RWPE1 (cell line): Measurements from ENCODE around the gene ZNF213.

Experiments used
- CTCF ChIA-PET: fragments of 350-600 bp; sonication (Branson Sonifier 250); formaldehyde crosslinking; extraction: SDS; loops from one replicate; lab custom pipeline; 2021; lab: Yijun Ruan, JAX
- POLR2A ChIA-PET: fragments of 400-600 bp; formaldehyde crosslinking; extraction: SDS; loops from one replicate; lab custom pipeline; 2020; ENCODE audit warnings: antibody characterized with exemption; ENCODE audit not compliant: low non-redundant PET; lab: Yijun Ruan, JAX
- DNase-seq: peaks from one replicate; pipeline ENCODE4 v3.0.0; 2012; ENCODE audit warnings: low spot score
- H3K27ac ChIP-seq: fragments of 450-650 bp; 2 replicates; pipeline ENCODE4 v1.5.1; 2017
- TF ChIP-seq, protein P1 (sequence below): fragments of 450-650 bp; conservative IDR thresholded peaks from 2 replicates; pipeline ENCODE4 v1.5.1; 2017; ENCODE audit warnings: low read depth, mild to moderate bottlenecking

The ZNF213 gene

DNA sequence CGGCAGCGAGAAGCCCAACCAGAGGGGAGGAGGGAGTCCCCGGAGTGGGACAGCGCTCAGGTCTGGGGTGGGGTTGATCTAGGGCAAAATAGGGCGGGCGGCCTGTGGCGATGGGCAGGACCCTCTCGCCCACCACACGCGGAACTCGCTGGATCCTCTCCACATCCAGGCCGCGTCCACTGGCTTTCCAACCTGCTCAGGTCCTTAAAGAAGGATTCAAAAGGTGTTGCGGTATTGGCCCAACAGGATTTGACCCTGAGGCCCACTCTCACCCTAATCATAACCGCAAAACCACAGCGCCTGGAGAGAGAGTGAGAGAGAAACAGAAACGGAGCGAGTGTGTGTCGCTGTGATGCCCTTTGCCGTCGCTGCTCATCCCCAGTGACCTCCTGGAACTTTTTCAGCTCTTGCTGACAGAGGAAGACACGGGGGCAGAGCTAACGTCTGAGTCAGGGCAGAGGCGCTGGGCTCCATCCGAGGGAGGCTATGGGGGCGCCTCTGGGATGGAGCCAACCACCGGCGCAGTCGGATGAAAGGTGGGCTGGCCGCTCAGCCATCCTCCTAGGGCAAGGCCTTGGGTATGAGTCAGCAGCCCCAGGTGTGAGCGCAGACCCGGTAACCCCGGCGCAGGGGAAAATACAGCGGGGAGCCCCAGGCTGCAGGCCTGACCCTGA, 36.5 kb downstream of the ZNF213 start:
- ChIA-PET POLR2A (no interaction called here), CTCF (interaction anchor here (0.6 to 1.3 kb wide), 3 partner anchors 82 to 121 kb away, joined by 3 to 5 read pairs (median 4); no protein-coding TSS in a partner anchor)
- no peak overlapping the region for H3K27ac ChIP-seq
- no peak for DNase-seq
- TF ChIP-seq, protein P1, sequence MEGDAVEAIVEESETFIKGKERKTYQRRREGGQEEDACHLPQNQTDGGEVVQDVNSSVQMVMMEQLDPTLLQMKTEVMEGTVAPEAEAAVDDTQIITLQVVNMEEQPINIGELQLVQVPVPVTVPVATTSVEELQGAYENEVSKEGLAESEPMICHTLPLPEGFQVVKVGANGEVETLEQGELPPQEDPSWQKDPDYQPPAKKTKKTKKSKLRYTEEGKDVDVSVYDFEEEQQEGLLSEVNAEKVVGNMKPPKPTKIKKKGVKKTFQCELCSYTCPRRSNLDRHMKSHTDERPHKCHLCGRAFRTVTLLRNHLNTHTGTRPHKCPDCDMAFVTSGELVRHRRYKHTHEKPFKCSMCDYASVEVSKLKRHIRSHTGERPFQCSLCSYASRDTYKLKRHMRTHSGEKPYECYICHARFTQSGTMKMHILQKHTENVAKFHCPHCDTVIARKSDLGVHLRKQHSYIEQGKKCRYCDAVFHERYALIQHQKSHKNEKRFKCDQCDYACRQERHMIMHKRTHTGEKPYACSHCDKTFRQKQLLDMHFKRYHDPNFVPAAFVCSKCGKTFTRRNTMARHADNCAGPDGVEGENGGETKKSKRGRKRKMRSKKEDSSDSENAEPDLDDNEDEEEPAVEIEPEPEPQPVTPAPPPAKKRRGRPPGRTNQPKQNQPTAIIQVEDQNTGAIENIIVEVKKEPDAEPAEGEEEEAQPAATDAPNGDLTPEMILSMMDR = no peak

DNA sequence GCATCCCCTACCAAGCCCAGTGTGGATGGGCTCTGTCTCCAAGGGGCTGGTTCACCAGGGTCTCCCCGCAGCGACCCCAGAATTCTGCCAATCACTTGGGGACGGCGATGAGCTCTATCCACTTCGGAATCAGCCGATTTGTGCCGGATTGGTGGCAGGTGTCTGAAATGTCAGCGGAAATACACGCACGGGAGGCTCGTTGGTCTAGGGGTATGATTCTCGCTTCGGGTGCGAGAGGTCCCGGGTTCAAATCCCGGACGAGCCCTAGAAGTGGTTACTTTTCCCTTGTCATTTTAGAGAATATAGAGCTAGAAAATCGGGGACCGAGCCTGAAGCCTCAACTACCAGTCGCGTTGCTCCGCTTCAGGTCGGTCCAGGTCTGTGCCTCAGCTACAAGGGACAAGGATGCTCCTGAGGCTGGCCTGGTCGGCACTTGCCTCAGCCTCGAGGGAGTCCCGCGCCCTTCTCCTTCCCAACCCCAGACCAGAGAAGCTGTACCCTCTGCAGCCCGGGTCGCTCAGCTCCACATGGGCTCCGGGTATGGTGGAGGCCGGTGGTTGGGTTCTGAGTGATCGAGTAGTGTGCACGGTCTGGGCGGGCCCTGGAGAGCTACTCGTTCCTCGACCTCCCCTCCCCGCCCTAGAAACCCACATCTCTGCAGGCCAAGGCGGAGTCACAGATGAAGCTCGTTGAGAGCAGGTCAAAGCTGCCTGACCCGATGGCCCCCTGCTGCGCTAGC, 37.2 kb downstream of the ZNF213 start:
- ChIA-PET CTCF (interaction anchor here (0.8 to 1.3 kb wide), 2 partner anchors 104 to 121 kb away, joined by 4 to 5 read pairs; no protein-coding TSS in a partner anchor), POLR2A (no interaction called here)
- no peak overlapping the region for H3K27ac ChIP-seq
- DNase-seq = no peak
- TF ChIP-seq, protein P1 = no peak

- ChIA-PET POLR2A (no interaction called here), CTCF (interaction anchor here (0.5 to 0.6 kb wide), 3 partner anchors 15 to 502 kb away, joined by 3 to 6 read pairs (median 4); no protein-coding TSS in a partner anchor)
- TF ChIP-seq, protein P1 = no peak; the same call in 1 of the 2 replicates
- H3K27ac ChIP-seq = no peak overlapping the region
- DNase-seq = no peak
These were observed 39.2 kb downstream of the ZNF213 start for GRCh38 chr16:3173892-3174617.

- no peak overlapping the region for H3K27ac ChIP-seq
- ChIA-PET POLR2A (interaction anchor here (0.6 kb wide), 1 partner anchor 16 kb away, joined by 3 read pairs; no protein-coding TSS in a partner anchor), CTCF (interaction anchor here (0.5 to 0.6 kb wide), 2 partner anchors 278 to 502 kb away, joined by 3 to 4 read pairs; no protein-coding TSS in a partner anchor)
- TF ChIP-seq, protein P1 = no peak
- DNase-seq = no peak
These were observed 39.9 kb downstream of the ZNF213 start for GRCh38 chr16:3174618-3175148.

GRCh38 chr16:3175157-3176093, 40.6 kb downstream of the ZNF213 start:
- POLR2A ChIA-PET = interaction anchor here (0.6 kb wide), 1 partner anchor 17 kb away, joined by 3 read pairs; no protein-coding TSS in a partner anchor
- TF ChIP-seq, protein P1 = no peak
- CTCF ChIA-PET = interaction anchor here (0.6 kb wide), 1 partner anchor 501 kb away, joined by 3 read pairs; no protein-coding TSS in a partner anchor
- no peak overlapping the region for H3K27ac ChIP-seq
- DNase-seq = no peak
